Retinal pigment epithelial cell (primary cell): ENCODE measurements around the gene SYTL2.

Experiments used
- DNase-seq: peaks from one replicate; pipeline ENCODE4 v3.0.0-alpha.2; 2010; ENCODE audit warnings: low read depth
- H3K4me3 ChIP-seq: 2 replicates; pipeline ENCODE4 v1.5.1; 2011; ENCODE audit warnings: mild to moderate bottlenecking, low read length, control low read depth, moderate library complexity
- TF ChIP-seq, protein P1 (sequence below): conservative IDR thresholded peaks from 2 replicates; pipeline ENCODE4 v1.5.1; 2011; ENCODE audit warnings: low read depth, low read length, control low read depth, inconsistent platforms

Gene SYTL2

DNA sequence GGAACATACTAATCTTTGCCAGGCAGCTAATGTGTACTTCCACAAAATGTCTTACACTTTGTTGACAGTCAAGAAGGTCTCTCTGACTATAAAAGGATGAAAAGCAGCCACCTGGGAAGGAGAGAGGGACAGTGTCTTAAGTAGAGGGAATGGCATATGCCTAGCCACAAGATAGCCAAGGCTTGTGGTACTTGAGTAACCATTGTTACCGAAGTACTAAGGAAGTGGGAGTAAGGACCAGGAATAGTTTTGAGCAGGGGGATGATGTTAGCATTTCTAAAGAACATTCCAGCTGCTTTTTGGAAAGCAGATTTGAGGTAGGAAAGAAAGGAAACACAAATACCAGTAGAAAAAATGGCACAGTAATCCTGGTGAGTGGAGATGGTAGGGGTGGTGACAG is 159.8 kb downstream of the SYTL2 start:
- DNase-seq, result no peak
- TF ChIP-seq, protein P1, sequence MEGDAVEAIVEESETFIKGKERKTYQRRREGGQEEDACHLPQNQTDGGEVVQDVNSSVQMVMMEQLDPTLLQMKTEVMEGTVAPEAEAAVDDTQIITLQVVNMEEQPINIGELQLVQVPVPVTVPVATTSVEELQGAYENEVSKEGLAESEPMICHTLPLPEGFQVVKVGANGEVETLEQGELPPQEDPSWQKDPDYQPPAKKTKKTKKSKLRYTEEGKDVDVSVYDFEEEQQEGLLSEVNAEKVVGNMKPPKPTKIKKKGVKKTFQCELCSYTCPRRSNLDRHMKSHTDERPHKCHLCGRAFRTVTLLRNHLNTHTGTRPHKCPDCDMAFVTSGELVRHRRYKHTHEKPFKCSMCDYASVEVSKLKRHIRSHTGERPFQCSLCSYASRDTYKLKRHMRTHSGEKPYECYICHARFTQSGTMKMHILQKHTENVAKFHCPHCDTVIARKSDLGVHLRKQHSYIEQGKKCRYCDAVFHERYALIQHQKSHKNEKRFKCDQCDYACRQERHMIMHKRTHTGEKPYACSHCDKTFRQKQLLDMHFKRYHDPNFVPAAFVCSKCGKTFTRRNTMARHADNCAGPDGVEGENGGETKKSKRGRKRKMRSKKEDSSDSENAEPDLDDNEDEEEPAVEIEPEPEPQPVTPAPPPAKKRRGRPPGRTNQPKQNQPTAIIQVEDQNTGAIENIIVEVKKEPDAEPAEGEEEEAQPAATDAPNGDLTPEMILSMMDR, result no peak
- no peak overlapping the region for H3K4me3 ChIP-seq

DNA sequence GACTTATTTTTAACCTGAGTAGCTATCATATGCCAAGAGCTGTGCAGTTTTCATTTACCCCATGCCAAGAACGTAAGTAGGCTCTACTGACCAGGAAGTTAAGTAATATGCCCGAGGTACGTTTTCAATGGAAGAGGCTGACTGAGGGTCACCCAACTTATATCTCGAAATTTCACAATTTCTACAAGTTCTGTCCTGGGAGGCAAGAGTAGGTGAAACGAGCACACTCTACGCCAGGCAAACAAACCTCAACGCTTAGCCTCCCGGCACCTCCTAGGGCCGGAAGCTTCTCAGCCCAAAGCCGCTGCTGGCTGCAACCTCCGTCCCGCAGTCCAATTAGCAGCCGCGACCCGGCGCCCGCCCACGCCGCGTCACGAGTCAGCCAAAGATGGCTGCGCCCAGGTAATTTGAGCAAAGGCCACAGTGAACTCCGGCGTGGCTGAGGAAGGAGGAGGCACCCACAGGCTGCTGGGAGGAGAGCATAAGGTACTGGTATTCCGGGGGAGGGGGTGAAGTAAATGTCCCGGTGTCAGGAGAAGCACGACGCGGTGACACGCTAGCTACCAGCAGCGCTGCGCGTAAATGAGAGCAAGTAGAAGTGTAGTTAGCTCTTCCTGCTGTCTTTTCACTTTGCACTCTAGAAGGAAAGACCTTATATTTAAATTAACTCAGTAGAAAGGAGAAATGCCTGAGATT is 163.2 kb downstream of the SYTL2 start, which contains the start of gene TMEM126A:
TMEM126A (plus strand) TSS at position 364 of the 696 bp plus-strand sequence. CDS start 2,289 bp downstream, outside the sequence.
- peak within 1 kb of the TSS; percentile 92 for H3K4me3 ChIP-seq
- DNase-seq, result no peak
- TF ChIP-seq, protein P1, result no peak

DNA sequence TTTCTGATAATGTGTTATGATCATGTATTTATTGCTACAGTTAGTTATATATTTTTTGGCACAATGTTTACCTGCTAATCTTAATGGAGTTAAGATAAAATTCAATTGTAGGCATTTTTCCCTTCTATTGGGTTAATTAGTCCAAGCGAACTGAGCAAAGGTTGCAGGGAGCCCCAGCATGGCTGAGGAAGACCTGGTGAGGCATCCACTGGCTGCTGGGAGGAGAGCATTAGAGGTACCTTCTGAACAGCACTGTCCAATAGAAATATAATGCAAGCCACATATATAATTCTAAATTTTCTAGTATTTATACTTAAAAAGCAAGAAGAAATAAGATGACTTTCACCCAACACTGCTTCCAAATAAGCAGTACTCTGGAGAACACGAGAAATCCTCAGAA is 163.9 kb downstream of the SYTL2 start:
- peak overlapping the region; percentile 92 for H3K4me3 ChIP-seq
- DNase-seq, result no peak
- TF ChIP-seq, protein P1, result no peak
